OCI-LY1 (cell line): ENCODE measurements around the gene YEATS4.

Experiments
- H2AFZ ChIP-seq: fragments of 200-600 bp; sonication (generic), shearing (Covaris generic); 2 replicates; pipeline ENCODE4 v1.6.0; 2014; ENCODE audit warnings: antibody characterized with exemption, mild to moderate bottlenecking, low read length
- H3F3A ChIP-seq: fragments of 200-600 bp; sonication (generic), shearing (Covaris generic); 2 replicates; pipeline ENCODE4 v1.6.0; 2014; ENCODE audit warnings: mild to moderate bottlenecking, antibody characterized with exemption, low read length, moderate library complexity; ENCODE audit not compliant: insufficient read depth
- H3K27ac ChIP-seq: fragments of 200-600 bp; sonication (generic); 2 replicates; pipeline ENCODE4 v1.5.1; 2014; ENCODE audit warnings: low read length, mixed run types, mild to moderate bottlenecking, low read depth; ENCODE audit not compliant: poor library complexity, severe bottlenecking
- H3K27me3 ChIP-seq: fragments of 200-600 bp; sonication (generic); 2 replicates; pipeline ENCODE4 v1.6.0; 2014; ENCODE audit warnings: antibody characterized with exemption, mild to moderate bottlenecking, low read length, moderate library complexity; ENCODE audit not compliant: insufficient read depth
- H3K36me3 ChIP-seq: fragments of 200-600 bp; sonication (generic); 2 replicates; pipeline ENCODE4 v1.6.1; 2014; ENCODE audit warnings: mild to moderate bottlenecking, antibody characterized with exemption, low read length, moderate library complexity, mixed read lengths; ENCODE audit not compliant: insufficient read depth
- H3K4me1 ChIP-seq: fragments of 200-600 bp; sonication (generic); 2 replicates; pipeline ENCODE4 v1.5.1; 2014; ENCODE audit warnings: mild to moderate bottlenecking, low read length, moderate library complexity; ENCODE audit not compliant: insufficient read depth, severe bottlenecking
- H3K4me2 ChIP-seq: fragments of 200-600 bp; sonication (generic), shearing (Covaris generic); 2 replicates; pipeline ENCODE4 v1.6.1; 2014; ENCODE audit warnings: low read length
- H3K4me3 ChIP-seq: fragments of 200-600 bp; sonication (generic); 2 replicates; pipeline ENCODE4 v1.5.1; 2014; ENCODE audit warnings: low read length, low read depth, mild to moderate bottlenecking, mixed read lengths; ENCODE audit not compliant: poor library complexity, severe bottlenecking
- H3K79me2 ChIP-seq: fragments of 200-600 bp; shearing (Covaris generic); 2 replicates; pipeline ENCODE4 v1.6.1; 2016; ENCODE audit warnings: mixed run types, low read length, mixed read lengths; ENCODE audit not compliant: insufficient read depth
- H3K9ac ChIP-seq: fragments of 200-600 bp; sonication (generic), shearing (Covaris generic); 2 replicates; pipeline ENCODE4 v1.6.1; 2014; ENCODE audit warnings: mild to moderate bottlenecking, low read length, mixed read lengths
- H3K9me2 ChIP-seq: fragments of 200-600 bp; sonication (generic), shearing (Covaris generic); 2 replicates; pipeline ENCODE4 v1.6.1; 2014; ENCODE audit warnings: low read depth, mild to moderate bottlenecking, low read length, mixed read lengths
- H3K9me3 ChIP-seq: fragments of 200-600 bp; shearing (Covaris generic); 2 replicates; pipeline ENCODE4 v1.6.1; 2014; ENCODE audit warnings: low read length, mixed read lengths
- H4K20me1 ChIP-seq: fragments of 200-600 bp; sonication (generic), shearing (Covaris generic); 2 replicates; pipeline ENCODE4 v1.6.0; 2016; ENCODE audit warnings: mild to moderate bottlenecking, low read length; ENCODE audit not compliant: insufficient read depth
- CTCF ChIP-seq: fragments of 200-600 bp; sonication (generic), shearing (Covaris generic); IDR thresholded peaks from 2 replicates; pipeline ENCODE4 v1.5.1; 2017; ENCODE audit warnings: mild to moderate bottlenecking, antibody characterized with exemption, low read length, moderate library complexity, mixed read lengths
- EZH2 ChIP-seq: fragments of 200-600 bp; sonication (generic), shearing (Covaris generic); IDR thresholded peaks from 2 replicates; pipeline ENCODE4 v1.8.0; 2017; ENCODE audit warnings: borderline replicate concordance, mixed run types, mild to moderate bottlenecking, antibody characterized with exemption, low read length, moderate library complexity, mixed read lengths

YEATS4 gene

GRCh38 chr12:69412655-69413054 is 53.1 kb downstream of the YEATS4 start:
- Histone ChIP-seq H3K4me1 (no peaks in the 10 kb centered on the region), H3K4me3 (no peak overlapping the region), H3F3A (no peaks in the 10 kb centered on the region), H3K4me2 (no peak overlapping the region), H2AFZ (no peak overlapping the region), H3K36me3 (no peaks in the 10 kb centered on the region), H3K9me2 (no peaks in the 10 kb centered on the region), H3K79me2 (no peaks in the 10 kb centered on the region), H3K27me3 (no peaks in the 10 kb centered on the region), H3K9ac (no peak overlapping the region), H3K9me3 (no peaks in the 10 kb centered on the region), H4K20me1 (no peaks in the 10 kb centered on the region), H3K27ac (no peak overlapping the region)
- TF ChIP-seq CTCF = no peak
- TF ChIP-seq EZH2 = no peak

- no peaks in the 10 kb centered on the region for H4K20me1 ChIP-seq
- H3K36me3 ChIP-seq = no peaks in the 10 kb centered on the region
- no peaks in the 10 kb centered on the region for H3K27me3 ChIP-seq
- no peak overlapping the region for H3K27ac ChIP-seq
- TF ChIP-seq EZH2 (no peak), CTCF (peak; percentile 64)
- no peaks in the 10 kb centered on the region for H3K9me2 ChIP-seq
- H3F3A ChIP-seq = no peaks in the 10 kb centered on the region
- no peaks in the 10 kb centered on the region for H3K79me2 ChIP-seq
- H3K9ac ChIP-seq = no peak overlapping the region
- H3K4me3 ChIP-seq = no peak overlapping the region
- H3K4me2 ChIP-seq = no peak overlapping the region
- H3K9me3 ChIP-seq = no peaks in the 10 kb centered on the region
- H2AFZ ChIP-seq = no peak overlapping the region
- H3K4me1 ChIP-seq = no peaks in the 10 kb centered on the region
Observed at GRCh38 chr12:69415471-69416275, 56.1 kb downstream of the YEATS4 start.

- H3K27ac ChIP-seq = no peak overlapping the region
- no peaks in the 10 kb centered on the region for H3K27me3 ChIP-seq
- H2AFZ ChIP-seq = no peak overlapping the region
- no peak overlapping the region for H3K4me3 ChIP-seq
- H3K9me3 ChIP-seq = no peaks in the 10 kb centered on the region
- H3K36me3 ChIP-seq = no peaks in the 10 kb centered on the region
- no peak overlapping the region for H3K4me2 ChIP-seq
- H3F3A ChIP-seq = no peaks in the 10 kb centered on the region
- H3K4me1 ChIP-seq = no peaks in the 10 kb centered on the region
- H3K9me2 ChIP-seq = no peaks in the 10 kb centered on the region
- no peaks in the 10 kb centered on the region for H4K20me1 ChIP-seq
- H3K79me2 ChIP-seq = no peaks in the 10 kb centered on the region
- TF ChIP-seq CTCF (no peak), EZH2 (no peak)
- no peak overlapping the region for H3K9ac ChIP-seq
Observed at GRCh38 chr12:69417231-69417630, 57.7 kb downstream of the YEATS4 start.
